Activated CD8-positive, alpha-beta memory T cell treated with anti-CD3 and anti-CD28 coated beads for 4 hours (primary cell): Measurements from ENCODE around the gene MYO18A.

Experiments
- DNase-seq, 2 donors: peaks; one replicate each; pipeline ENCODE4 v3.0.0-alpha.2; 2020; ENCODE audit warnings: low read depth in 2 of 2

MYO18A gene

DNA sequence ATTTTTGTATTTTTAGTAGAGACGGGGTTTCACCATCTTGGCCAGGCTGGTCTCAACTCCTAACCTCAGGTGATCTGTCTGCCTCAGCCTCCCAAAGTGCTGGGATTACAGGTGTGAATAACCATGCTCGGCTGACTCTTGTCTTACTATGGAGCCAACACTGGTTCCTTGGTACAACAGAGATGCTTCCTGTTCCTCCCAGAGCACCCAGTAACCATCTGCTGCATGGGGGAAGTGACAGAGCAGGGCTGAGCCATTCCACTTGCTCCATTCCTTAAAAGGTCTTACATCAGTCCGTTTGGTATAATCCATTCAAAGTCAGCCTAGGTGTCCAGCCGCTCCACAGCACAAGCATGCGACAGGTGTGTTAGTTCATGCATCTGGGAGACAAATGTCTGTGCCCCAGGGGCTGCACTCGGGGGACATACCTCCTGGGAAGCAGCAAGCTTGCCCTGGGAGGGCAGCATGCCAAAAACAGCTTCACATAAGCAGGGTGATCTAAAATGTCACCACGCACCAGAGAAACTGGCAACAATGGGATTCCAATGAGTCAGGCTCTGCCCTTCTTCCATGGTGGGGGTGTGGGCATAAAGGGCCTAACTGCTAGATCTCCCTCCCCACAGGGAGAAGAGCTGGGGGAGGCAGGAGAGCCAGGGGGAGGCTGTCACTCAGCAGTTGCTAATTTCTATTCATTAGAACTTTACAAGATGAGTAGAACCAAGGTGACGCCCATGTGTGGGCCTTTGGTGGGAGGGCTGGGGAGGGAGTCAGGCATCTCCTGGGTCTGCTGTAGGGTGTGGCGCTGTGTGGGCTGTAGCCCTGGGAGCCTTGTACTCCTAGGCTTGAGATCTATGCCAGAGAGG is 101.8 kb downstream of the MYO18A start:
- no peak for DNase-seq

- no peak for DNase-seq
These were observed 102.9 kb downstream of the MYO18A start for GRCh38 chr17:29077320-29077719.

GRCh38 chr17:29076722-29077121 is 103.5 kb downstream of the MYO18A start:
- DNase-seq: no peak

GRCh38 chr17:29076087-29076486 is 104.1 kb downstream of the MYO18A start:
- DNase-seq: no peak

DNA sequence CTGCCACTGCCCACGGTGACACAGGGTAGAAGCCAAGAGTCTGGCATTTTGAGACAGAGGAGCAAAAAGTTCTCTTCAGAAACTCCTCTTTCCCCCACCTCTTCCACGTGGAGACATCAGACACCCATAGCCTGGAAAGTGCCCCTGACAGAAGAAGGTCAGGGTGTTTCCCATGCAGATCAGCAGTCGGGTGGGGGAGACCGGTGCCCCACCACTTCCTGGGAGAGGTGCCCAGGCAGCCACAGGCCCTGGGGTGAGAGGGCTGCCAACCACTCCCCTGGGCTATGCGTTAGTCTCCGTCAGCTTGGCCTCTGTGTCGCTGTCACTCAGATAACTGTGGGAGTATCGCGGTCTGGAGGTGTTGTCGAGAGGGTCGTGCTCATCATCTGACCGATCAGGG is 105.7 kb downstream of the MYO18A start:
- DNase-seq: no peak

DNA sequence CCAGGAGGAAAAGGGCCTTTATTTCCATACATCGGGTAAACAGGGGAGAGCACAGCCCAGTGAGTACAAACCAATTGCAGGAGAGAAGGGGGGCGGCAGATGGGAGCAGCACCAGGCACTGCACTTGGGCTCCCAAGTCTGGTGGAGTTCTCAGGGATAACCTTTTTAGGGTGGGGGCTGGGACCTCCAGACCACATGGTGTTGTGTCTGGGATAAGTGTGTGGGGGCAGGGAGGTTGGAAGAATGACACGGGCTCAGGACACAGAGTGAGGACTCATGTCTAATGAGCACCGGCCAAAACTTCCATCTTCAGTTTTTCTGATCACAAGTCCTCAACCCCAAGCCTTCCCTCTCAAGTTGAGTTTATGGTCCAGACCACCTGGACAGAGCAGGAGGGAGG is 106.7 kb downstream of the MYO18A start:
- DNase-seq: no peak

DNA sequence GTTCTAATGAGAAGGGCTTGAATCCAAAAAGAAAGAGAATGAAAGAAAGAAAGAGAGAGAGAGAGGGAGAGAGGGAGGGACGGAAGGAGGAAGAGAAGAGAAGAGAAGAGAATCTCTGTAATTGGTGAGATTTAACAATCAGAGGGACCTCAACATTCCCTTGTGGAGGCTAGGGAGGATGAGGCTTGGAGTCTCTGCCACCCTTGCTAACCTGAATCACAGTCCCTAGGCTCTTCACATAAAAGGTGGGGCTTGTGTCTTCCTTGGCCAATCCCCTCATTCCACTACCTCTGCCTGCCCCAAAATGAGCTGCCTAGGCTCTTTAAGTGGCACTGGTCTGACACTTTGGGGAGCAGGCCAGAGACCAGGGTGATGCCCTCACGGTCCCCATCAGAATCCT is 107.2 kb downstream of the MYO18A start:
- DNase-seq: no peak

DNA sequence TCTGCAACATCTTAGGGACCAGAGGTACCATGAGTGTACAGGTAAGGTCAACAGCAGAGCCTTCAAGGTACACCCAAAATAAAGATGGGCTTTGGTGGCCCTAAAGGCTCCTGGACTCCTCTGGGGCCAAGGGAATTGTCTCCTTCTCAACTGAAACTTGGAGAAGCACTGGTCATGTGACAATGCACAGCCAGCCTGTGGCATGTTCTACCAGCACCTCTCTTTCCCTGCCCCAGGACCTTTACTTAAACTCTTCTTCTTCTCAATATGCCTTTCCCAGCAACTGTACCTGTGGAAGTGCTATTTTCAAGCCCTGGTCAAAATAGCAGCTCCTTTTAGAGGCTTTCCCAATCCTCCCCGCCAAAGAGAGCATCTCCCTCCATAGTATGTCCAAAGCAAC is 108.9 kb downstream of the MYO18A start:
- no peak for DNase-seq

DNA sequence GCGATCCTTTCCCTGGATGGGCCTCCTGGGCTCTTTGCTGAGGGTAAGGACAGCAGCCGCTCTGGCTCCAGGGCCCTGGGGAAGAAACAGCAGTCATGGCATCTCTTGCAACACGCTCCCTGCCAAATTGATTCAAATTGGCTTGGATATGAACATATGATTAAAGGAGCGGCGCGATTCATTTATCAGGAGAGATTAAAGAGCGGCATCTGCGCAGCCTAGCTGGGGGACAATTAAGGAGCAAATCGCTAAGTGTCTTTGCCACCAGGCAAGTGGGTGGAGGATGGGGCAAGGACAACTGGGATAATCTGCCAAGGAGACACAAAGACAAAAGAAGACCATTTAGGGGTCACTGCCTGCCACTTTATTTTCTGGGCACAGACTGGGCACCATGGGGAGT is 109.4 kb downstream of the MYO18A start:
- no peak for DNase-seq

GRCh38 chr17:29070308-29070707 is 109.9 kb downstream of the MYO18A start:
- no peak for DNase-seq

DNA sequence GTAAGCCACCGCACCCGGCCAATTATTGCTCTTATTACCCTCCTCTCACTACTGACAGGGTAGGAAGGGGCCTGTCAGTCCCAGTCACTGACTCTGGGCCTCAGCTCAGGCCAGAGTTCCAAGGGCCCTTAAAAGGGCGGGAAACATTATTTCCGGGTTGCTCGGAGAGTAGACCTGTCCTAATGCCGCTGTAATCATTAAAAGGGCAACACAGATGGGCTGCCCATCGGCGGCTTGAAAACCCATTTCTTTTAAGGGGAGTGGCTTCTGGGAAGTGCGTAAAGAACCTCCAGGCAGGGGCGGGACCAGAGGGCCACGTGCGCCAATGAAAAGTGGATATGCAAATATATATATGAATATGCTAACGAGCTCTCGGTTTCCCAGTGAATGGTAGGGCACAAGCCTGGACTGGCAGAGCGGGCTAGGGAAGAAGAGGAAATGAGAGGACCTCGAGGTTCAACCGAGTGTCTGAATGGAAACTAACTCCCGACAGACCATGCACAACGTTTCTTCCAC is 110.6 kb downstream of the MYO18A start:
- DNase-seq: no peak

DNA sequence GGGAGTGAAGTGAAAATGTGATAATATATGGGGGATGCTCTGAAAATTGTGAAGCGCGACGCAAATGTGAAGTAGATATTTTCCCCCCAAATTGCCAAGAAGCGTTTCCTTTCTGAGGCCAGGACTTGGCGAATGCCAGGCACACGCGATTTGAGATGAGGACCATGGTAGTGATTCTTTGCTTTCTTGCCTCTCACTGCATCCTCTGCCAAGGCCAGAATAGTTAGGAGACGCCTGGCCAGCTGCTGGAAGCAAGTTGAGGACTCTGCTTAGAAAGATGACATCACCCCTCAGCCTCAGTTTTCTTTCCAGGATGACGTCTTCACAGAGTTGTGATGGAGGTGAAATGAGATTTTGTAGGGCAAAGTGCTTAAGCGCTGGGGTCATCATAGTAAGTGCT is 111.4 kb downstream of the MYO18A start:
- DNase-seq: no peak

DNA sequence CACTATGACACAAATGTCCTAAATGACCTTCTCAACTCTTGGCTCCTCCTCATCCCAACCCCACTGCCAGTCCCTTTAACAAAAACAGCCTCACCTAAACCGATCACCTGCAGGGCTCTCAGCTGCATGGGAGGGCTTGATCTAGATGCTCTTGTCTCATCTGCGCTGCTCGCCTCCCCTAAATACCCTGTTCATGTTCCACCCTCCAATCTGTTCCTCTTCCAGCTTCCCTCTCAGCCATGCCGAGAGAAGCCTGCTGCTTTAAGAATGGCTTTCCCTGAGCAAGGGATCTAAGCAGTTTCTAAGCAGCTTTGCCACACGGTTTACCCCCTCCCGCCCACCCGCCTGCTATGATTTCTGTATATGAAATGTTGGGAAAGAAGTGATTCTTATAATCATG is 113.6 kb downstream of the MYO18A start:
- DNase-seq: no peak

DNA sequence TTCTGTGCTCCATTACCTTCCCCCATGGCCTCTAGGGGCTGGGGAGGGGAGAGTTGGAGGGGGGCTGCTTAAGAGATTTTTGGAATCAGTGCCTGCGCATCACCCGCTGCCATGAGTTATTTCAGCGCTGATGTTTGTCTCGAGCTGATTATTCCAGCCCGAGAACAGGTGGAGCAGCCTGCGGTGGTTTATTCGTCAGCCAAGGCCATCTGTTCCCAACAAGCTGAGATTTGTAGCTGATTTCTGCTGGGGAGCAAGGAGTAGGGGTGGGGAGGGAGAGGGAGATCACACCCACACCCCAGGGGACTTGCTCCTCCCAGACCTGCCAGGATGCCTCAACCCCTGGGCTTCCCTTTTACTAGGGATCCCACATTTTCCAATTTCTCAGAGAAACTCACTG is 114.2 kb downstream of the MYO18A start:
- DNase-seq: no peak

DNA sequence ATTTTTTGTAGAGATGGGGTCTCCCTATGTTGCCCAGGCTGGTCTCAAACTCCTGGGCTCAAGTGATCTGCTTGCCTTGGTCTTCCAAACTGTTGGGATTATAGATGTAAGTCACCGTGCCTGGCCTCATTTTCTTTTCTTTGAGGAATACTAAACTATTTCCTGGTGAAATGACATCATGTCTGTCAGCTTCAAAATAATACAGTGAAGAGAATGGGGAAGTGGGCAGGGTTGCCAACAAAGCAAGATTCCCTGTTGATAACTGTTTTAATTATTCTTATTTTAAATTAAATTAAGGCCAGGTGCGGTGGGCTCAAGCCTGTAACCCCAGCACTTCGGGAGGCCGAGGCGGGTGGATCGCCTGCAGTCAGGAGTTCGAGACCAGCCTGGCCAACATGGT is 116.2 kb downstream of the MYO18A start:
- no peak for DNase-seq

DNA sequence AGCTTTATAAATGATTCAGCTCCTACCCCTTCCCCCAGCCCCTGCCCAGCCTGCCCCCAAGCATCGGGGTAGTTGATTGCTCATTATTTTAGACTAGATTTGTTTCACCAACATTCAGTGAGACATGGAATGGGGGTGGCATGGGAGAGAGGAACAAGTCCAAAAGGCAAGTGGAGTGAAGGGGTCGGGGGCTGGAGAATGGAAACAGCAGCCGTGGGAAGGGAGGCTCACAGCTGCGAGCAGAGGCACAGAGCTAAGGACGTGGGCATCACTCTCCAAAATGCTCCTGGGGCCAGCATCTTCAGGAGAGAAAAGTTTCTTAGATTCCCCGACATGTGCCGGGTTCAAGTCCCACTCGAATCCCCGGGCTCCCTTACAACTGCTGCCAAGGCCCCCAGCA is 118.0 kb downstream of the MYO18A start:
- no peak for DNase-seq

- DNase-seq: no peak
These were observed 119.2 kb downstream of the MYO18A start for GRCh38 chr17:29061036-29061435.

DNA sequence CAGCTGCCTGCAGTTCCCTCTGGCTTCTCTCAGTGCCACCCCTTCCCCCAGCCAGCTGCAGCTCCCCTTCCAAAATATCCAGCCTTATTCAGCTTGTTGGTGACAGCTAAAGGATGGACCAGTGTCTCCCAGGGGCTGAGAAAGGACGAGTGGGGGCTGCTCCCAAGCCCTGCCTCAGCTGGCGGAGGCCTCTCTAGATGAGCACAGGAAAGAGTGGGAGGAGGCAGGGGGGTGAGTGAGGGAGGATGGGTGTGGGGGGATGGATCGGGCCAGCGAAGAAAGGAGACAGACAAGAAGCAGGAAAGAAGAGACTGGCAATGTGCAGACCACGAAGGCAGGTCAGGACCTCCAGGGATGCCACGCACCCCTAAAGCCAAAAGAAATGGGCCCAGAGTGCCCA is 119.7 kb downstream of the MYO18A start:
- no peak for DNase-seq

- DNase-seq: no peak
These were observed 120.9 kb downstream of the MYO18A start for GRCh38 chr17:29059281-29059680.

GRCh38 chr17:29058391-29058790 is 121.8 kb downstream of the MYO18A start:
- no peak for DNase-seq

GRCh38 chr17:29057361-29057760 is 122.8 kb downstream of the MYO18A start:
- DNase-seq: no peak

GRCh38 chr17:29054835-29055234 is 125.4 kb downstream of the MYO18A start:
- no peak for DNase-seq

GRCh38 chr17:29051731-29052130 is 128.5 kb downstream of the MYO18A start:
- no peak for DNase-seq

DNA sequence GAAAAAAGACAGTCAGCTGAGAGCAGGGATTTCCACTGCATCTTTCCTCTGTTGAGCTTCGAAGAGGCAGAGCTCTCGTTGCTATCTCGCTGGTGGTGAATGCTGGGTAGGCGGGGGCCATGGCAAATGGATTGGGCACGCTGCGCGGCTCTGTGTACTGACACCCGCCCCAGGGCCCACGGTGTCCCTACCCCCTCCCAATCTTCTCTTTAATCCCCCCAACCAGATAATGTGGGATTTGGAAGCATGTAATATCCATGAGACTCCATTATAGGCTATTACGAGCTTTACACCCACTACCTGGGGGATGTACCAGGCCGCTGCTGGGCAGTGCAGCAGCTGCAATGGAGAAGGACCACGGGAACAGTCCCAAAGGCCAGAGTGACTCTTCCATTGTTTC is 129.0 kb downstream of the MYO18A start:
- no peak for DNase-seq
